NCI-H2107 treated with DMSO at 0.1 percent for 48 hours (cell line): Measurements from ENCODE around the gene SORCS2.

Source experiments
- DNase-seq: peaks from one replicate; lab custom pipeline; 2025; ENCODE audit not compliant: unreplicated experiment; lab: John Stamatoyannopoulos, UW

SORCS2 gene

DNA sequence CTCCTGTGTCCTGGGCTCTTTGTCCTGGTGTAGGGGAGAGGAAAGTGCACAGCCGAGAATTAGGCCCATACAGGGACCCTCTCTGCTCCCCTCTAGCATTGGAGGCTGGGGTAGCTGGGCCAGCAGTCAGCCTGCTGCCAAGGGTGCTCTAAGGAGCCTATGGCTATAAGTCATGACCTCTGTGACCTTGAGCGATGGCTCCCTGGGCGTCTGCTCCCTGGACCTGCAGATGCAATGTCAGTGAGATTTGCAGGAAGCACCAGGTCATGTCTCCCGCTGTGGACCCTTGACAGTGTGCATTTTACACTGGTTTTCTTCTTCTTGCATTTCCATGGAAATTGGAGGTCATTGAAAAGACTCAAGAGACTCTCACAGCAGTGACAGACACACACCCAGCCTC, 476.5 kb downstream of the SORCS2 start:
- no peak for DNase-seq

DNA sequence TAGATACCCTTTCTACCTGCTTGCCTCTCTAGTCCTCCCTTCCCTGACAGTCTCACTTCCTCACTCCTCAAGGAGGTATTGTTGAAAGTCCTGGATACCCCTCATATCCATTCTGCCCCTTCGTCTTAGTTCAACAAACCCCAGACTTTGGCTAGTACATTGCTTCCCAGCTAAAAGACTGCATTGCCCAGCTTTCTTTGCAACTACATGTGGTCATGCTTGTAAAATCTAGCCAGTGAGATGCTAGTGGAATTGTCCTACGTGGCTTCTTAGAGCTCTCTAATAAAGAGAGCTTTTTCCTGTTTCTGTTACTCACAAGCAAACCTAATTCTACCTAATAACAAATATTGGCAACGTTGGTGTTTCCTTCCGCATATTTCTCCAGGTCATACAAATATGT, 480.3 kb downstream of the SORCS2 start:
- no peak for DNase-seq

- DNase-seq: no peak
These were observed 480.8 kb downstream of the SORCS2 start for GRCh38 chr4:7673121-7673520.

DNA sequence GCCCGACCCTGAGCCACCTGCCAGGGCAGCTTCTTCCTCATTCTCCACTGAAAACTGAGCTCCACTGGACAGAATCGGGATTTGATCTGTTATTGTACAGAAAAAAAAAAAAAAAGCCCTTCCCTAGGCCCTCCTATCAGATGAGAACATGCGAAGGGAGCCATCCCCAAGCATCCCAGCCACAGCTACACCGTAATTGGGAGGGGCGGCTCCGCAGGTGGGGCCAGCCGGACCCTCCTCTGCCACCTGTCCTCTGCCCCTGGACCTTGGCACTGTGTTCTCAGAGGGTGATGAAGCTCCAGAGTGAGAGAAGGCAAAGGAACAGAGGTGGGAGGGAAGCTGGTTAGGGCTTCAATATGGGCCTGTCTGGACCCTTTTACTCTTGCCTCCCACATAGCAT, 482.4 kb downstream of the SORCS2 start:
- DNase-seq: no peak

- no peak for DNase-seq
These were observed 482.8 kb downstream of the SORCS2 start for GRCh38 chr4:7675136-7675535.

GRCh38 chr4:7675612-7676320, 483.4 kb downstream of the SORCS2 start:
- DNase-seq: no peak

DNA sequence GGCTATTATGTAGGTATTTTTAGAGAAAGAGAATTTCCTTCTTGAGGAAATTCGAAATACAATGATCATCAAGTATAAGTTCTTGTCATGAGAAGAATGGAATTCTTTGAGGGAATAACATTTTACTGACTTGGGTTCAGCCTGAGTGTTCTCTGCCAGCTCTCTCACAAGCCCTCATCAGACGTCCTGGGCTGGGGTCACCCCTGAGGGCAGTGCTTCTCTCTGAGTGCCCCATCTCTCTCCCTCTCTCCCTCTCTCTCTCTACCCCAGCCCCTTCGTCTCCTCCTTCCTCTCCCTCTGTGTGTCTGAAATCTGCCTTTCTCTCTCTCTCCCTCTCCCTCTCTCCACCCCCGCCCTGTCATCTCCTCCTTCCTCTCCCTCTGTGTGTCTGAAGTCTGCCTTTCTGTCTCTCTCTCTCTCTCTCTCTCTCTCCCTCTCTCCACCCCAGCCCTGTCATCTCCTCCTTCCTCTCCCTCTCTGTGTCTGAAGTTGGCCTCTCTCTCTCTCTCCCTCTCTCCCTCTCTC, 484.1 kb downstream of the SORCS2 start:
- DNase-seq: no peak

GRCh38 chr4:7677086-7677485, 484.7 kb downstream of the SORCS2 start:
- no peak for DNase-seq

- DNase-seq: no peak
These were observed 485.5 kb downstream of the SORCS2 start for GRCh38 chr4:7677799-7678301.

GRCh38 chr4:7678318-7678852, 486.0 kb downstream of the SORCS2 start:
- no peak for DNase-seq

GRCh38 chr4:7679406-7680040, 487.2 kb downstream of the SORCS2 start:
- no peak for DNase-seq

DNA sequence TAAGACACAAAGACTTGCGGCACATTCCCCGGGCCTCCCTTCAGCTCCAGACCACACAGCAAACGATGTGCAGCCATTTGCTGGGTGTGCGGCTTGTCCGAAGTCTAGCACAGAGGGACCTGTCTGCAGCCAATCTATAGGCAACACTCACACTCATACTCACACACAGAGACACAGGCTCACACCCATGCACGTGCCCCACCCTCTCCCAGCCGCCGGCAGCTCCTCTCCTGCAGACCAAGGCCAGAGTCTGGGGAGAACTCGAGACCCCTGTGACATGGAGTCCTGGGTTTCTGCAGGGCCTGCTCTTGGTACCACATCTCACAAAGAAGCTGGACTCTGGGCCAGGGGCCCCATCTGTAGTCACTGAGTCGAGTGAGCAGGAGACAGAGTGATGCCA, 487.8 kb downstream of the SORCS2 start:
- no peak for DNase-seq

GRCh38 chr4:7680731-7681130, 488.4 kb downstream of the SORCS2 start:
- no peak for DNase-seq

- no peak for DNase-seq
These were observed 490.9 kb downstream of the SORCS2 start for GRCh38 chr4:7683126-7683703.

DNA sequence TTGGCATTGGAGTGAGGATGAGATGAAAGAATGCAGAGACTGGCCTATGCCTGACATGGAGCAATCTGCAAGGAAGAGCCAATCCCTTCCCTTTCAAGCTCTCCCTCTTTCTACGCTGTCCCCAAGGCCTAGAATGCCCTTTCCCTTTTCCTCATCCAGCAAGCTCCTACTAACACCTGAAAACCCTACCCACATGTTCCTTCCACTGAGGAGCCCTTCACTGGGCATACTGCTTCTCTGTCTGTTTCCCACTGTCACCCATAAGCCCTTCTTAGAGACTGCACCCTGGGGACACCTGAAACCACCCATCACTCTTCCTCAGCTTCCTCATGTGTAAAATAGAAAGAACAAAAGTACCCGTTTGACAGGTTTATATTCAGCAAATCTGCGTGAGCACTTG, 492.0 kb downstream of the SORCS2 start:
- no peak for DNase-seq

DNA sequence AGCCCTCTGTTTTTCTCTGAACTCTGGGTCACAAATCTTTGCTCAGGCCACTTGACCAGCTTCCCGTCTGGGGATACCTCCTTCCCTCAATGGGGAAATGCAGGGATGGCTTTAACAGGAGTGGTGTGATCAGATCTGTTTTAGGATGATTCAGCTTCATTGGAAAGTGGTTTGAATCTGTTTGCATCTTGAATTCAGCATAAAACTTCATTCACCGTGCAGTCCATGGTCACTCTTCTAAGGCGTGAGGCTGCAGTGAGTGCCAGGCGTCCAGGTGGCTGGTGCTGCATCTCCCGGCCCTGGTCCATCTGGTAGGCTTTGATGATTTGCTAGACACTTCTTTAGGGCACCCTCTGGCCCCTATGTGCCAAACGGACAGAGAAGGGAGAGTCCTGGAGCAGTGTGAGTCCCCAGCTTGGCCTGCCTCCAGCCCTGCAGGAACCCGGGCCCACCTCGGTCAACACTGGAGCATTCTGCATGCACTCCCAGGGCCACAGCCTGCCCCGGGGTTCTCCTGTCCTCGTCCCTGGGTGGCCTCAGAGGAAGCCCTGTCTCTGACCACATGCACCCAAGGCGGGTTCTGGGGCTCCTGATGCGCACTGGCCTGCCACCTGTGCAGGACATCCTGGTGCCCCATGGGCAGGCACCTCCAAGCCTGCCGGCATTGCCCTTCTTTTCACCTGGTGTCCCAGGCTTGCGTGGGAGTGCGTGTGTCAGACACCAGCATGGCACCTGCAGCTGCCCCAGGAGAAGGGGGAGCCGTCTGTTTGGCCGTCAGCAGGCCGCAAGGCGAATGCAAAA, 493.9 kb downstream of the SORCS2 start:
- DNase-seq: no peak

DNA sequence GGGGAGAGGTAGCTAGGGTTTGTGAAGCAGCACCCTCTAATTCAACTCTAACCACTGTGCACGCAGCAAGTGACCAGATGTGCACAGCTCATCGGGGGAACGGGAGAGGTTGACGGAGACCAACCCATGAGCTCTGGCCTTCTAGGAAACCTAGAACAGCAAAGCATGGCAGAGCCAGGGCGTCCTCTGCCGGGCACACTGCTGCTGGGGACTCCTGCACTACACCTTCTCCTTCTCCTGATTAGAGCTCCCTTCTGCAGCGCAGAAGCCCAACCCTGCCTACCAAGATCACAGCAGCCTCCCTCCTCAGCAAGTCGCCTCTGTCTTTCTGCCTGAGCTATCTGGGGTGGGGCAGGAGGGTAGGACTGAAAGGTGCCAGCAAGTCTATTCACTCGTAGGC, 494.7 kb downstream of the SORCS2 start:
- DNase-seq: no peak

- no peak for DNase-seq
These were observed 495.5 kb downstream of the SORCS2 start for GRCh38 chr4:7687796-7688195.

DNA sequence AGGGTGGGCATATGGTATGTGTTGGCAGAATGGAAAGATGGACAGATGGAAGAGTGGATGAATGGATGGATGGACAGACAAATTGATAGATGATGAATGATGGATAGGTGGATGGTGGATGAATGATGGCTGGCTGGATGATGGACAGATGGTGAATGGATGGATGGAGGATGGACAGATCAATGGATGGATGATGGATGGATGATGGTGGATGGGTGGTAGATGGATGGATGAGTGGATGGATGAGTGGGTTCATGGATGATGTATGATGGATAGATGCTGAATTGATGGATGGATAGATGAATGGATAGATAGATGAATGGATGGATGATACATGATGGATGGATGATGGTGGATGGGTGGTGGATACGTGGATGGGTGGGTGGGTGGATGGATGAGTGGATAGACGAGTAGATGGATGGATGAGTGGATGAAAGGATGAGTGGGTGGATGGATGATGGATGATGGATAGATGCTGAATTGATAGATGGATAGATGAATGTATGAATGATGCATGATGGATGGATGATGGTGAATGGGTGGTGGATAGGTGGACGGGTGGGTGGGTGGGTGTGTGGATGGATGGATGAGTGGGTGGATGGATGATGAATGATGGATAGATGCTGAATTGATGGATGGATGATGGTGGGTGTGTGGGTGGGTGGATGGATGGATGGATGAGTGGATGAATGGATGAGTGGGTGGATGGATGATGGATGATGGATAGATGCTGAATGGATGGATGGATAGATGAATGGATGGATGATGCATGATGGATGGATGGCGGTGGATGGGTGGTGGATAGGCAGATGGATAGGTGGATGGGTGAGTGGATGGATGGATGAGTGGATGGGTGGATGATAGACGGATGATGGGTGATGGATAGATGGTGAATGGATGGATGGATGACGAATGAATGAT, 497.7 kb downstream of the SORCS2 start:
- no peak for DNase-seq

DNA sequence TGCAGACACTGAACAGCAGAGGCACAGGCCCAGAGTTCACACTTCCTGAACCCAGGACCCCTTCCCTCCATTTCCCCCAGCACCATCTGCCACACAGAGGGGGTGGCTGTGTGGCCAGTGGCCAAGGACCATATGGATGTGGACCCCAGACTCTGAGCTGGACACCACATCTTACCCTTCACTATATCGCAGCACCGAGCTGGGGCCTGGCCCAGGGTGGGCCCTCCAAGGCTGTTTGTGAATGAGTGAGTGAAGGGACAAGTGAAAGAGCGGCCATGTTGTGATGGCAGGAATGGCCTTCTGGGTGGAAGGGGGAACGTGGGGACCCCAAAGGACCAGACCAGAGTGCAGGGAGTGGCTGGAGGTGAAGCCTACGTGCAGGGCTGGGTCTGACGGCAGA, 498.7 kb downstream of the SORCS2 start:
- DNase-seq: no peak
